Ishikawa (cell line): Measurements from ENCODE around the gene GALNT14.

ENCODE experiments used
- CEBPB ChIP-seq: IDR thresholded peaks from 2 replicates; pipeline ENCODE4 v1.6.1; 2012
- CREB1 ChIP-seq: IDR thresholded peaks from 2 replicates; pipeline ENCODE4 v1.6.1; 2012; ENCODE audit warnings: low read depth
- EGR1 ChIP-seq: IDR thresholded peaks from 2 replicates; pipeline ENCODE4 v1.6.1; 2012
- EP300 ChIP-seq: IDR thresholded peaks from 2 replicates; pipeline ENCODE4 v1.6.1; 2012; ENCODE audit warnings: borderline replicate concordance
- FOXM1 ChIP-seq: IDR thresholded peaks from 2 replicates; pipeline ENCODE4 v1.6.1; 2012; ENCODE audit warnings: low read depth, borderline replicate concordance
- NFIC ChIP-seq: IDR thresholded peaks from 2 replicates; pipeline ENCODE4 v1.6.1; 2012
- RAD21 ChIP-seq: IDR thresholded peaks from 2 replicates; pipeline ENCODE4 v1.6.1; 2012; ENCODE audit warnings: low read depth
- TAF1 ChIP-seq: IDR thresholded peaks from 2 replicates; pipeline ENCODE4 v1.6.1; 2012; ENCODE audit warnings: low read depth, mild to moderate bottlenecking
- TCF12 ChIP-seq: IDR thresholded peaks from 2 replicates; pipeline ENCODE4 v1.6.1; 2012; ENCODE audit warnings: low read depth
- TEAD4 ChIP-seq: IDR thresholded peaks from 2 replicates; pipeline ENCODE4 v1.6.1; 2012
- YY1 ChIP-seq: IDR thresholded peaks from 2 replicates; pipeline ENCODE4 v1.6.1; 2012; ENCODE audit warnings: low read depth
- ZBTB7A ChIP-seq: IDR thresholded peaks from 2 replicates; pipeline ENCODE4 v1.6.1; 2012; ENCODE audit warnings: low read depth
- TF ChIP-seq, protein P1 (sequence below): IDR thresholded peaks from 2 replicates; pipeline ENCODE4 v1.6.1; 2012; ENCODE audit warnings: low read depth, mild to moderate bottlenecking
- TF ChIP-seq, protein P2 (sequence below): IDR thresholded peaks from 2 replicates; pipeline ENCODE4 v1.6.1; 2012
- TF ChIP-seq, protein P3 (sequence below): IDR thresholded peaks from 2 replicates; pipeline ENCODE4 v1.6.1; 2012

GALNT14 gene

DNA sequence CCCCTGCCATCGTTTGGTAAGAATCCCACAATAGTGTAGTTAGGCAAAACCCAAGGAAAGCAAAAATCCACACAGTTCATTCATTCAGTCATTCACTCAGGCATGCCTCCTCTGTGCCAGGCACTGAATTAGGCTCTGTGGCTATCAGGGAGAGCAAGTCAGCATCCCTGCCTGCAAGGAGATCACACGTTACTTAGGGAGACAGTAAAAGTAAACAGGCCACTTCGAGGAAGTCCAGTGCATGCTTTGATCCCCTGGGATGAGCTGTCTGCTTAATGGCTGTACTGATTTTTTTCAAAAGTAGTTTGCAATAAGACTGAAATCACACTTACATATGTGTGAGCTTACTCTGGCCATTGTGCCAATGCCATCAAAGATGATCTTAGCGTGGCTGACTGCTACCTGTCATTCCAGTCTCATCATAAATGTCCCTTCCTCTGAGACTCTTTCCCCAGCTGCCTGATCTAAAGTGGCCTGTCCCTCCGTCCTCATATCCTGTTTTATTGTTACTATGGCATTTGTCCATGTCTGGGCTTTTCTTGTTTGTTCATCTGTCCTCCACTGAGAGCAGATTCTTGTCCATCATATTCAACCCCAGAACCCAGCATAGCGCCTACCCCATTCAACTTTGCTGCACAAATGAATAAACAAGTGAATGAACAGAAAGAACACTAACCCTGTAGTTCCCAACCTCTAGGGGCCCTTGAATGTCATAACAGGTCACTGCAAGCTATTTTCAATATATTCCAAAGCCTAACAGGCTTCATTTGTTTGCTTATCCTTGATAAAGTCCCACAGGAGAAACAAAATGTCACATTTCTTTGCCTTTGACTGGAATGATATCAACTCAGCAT, 84.1 kb downstream of the GALNT14 start:
- TF ChIP-seq CREB1 (no peak), RAD21 (no peak), FOXM1 (no peak), TCF12 (no peak), TAF1 (no peak), ZBTB7A (no peak), CEBPB (no peak), NFIC (no peak), YY1 (no peak)
- TF ChIP-seq, protein P1, sequence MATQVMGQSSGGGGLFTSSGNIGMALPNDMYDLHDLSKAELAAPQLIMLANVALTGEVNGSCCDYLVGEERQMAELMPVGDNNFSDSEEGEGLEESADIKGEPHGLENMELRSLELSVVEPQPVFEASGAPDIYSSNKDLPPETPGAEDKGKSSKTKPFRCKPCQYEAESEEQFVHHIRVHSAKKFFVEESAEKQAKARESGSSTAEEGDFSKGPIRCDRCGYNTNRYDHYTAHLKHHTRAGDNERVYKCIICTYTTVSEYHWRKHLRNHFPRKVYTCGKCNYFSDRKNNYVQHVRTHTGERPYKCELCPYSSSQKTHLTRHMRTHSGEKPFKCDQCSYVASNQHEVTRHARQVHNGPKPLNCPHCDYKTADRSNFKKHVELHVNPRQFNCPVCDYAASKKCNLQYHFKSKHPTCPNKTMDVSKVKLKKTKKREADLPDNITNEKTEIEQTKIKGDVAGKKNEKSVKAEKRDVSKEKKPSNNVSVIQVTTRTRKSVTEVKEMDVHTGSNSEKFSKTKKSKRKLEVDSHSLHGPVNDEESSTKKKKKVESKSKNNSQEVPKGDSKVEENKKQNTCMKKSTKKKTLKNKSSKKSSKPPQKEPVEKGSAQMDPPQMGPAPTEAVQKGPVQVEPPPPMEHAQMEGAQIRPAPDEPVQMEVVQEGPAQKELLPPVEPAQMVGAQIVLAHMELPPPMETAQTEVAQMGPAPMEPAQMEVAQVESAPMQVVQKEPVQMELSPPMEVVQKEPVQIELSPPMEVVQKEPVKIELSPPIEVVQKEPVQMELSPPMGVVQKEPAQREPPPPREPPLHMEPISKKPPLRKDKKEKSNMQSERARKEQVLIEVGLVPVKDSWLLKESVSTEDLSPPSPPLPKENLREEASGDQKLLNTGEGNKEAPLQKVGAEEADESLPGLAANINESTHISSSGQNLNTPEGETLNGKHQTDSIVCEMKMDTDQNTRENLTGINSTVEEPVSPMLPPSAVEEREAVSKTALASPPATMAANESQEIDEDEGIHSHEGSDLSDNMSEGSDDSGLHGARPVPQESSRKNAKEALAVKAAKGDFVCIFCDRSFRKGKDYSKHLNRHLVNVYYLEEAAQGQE, result no peak

DNA sequence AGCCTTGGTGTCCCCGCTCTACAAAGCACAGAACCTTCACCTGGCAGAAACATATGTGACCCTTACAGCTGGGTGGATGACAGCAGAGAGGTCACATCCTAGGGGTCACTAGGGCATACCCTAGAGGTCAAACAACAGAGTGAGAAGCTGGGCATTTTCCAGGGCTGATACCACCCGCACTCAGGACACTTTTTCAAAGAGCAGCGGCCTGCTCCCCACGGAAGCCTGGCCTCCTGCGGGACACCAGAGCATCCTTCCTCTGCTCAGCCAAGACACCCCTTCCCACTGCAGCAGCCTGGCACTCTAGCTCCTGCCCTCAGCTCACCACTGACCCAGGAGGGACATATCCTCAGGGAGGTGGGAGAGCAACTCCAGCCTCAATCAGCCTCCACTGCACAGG, 86.0 kb downstream of the GALNT14 start:
- no peak for TF ChIP-seq FOXM1
- no peak for TF ChIP-seq CREB1

DNA sequence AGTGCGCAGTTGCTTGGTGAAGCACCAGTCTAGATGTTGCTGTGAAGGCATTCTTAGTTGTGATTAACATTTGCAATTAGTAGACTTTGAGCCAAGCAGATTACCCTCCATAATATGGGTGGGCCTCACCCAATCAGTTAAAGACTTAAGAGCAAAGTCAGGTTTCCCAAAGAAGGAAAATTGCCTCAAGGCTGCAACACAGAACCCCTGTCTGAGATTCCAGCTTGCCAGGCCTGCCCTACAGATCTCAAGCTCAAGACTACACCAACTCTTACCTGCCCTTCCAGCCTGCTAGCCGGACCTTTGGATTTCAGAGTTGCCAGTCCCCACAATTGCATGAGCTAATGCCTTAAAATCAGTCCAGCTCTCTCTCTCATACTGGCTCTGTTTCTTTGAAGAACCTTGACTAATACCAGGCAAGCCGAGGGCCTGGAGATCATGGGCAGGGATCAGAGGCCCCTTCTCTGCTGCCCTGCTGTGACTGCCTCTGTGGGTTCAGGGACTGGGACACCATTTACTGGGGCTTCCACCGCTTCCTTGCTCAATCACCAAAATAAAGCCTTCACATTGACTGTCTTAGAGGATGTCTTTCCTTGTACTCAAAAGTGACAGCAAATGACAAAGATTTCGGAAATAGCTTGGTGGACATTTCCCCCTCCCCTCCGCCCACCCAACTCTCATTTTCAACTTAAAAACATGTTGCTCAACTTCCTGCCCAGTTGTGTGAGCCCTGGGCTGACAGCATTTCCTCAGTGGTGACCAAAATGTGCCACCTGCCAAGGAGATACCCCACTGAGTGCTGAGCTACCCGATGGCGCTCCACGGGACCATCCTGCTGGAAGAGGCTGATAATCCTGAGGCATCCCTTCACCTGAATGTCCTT, 86.7 kb downstream of the GALNT14 start:
- no peak for TF ChIP-seq YY1
- TF ChIP-seq, protein P2, sequence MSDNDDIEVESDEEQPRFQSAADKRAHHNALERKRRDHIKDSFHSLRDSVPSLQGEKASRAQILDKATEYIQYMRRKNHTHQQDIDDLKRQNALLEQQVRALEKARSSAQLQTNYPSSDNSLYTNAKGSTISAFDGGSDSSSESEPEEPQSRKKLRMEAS, result no peak
- TF ChIP-seq EGR1, result no peak

DNA sequence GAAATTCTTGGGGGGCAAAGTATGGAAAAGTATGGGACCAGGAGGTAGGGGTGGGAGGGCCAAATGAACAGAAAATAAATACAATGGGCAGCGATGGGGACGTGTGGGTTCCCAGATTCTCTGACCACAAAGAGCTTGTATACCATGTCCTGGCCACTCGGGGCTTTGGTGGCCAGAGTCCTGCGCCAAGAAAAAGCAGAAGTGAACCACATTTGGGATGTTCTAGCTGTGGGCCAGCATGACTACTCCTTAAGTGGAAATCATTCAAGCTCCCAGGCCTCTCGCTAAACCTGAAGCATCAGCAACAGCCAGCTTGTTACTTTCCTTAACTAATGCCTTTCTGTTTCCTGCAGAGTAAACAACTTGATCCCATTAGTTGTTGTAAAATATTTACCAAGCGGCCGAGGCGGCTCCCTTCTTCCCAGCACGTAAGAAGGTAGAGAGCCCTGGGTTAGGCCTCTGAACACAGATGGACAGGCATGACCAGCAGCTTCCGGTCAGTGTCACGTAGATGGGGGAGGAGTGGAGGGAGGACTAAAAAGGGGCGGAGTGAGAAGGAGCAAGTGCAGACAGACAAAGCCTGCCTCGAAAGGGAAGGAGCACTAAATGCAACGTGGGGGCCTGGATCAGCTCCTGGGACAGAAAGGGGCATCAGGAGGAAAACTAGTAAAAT, 88.2 kb downstream of the GALNT14 start:
- TF ChIP-seq TEAD4, result no peak
- TF ChIP-seq, protein P3, sequence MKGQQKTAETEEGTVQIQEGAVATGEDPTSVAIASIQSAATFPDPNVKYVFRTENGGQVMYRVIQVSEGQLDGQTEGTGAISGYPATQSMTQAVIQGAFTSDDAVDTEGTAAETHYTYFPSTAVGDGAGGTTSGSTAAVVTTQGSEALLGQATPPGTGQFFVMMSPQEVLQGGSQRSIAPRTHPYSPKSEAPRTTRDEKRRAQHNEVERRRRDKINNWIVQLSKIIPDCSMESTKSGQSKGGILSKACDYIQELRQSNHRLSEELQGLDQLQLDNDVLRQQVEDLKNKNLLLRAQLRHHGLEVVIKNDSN, result no peak

DNA sequence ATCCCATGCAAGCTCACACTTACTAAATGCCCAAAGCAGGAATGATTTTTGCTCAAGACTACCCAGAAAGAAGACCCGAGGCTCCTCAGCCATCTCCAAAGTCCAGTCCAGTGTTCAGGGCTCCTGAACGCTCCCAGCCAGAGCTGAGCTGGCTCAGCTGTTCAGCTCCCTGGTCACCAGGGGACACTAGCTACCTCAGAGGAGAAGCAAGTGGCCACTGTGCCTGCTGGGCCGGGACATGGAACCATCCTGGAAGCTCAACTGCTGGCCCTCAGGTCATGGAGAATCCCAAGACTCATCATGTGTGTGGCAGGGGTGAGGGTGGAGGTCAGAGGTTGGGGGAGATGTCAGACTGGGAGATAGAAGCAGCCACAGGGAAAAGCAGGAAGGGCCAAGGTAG, 89.0 kb downstream of the GALNT14 start:
- no peak for TF ChIP-seq TCF12
- no peak for TF ChIP-seq CREB1
- TF ChIP-seq CEBPB, result no peak
- TF ChIP-seq, protein P2, result no peak
- TF ChIP-seq RAD21, result no peak
- no peak for TF ChIP-seq NFIC
- TF ChIP-seq YY1, result no peak
- no peak for TF ChIP-seq FOXM1
- TF ChIP-seq EGR1, result no peak
- TF ChIP-seq ZBTB7A, result no peak
- TF ChIP-seq, protein P1, result no peak
- TF ChIP-seq EP300, result no peak

DNA sequence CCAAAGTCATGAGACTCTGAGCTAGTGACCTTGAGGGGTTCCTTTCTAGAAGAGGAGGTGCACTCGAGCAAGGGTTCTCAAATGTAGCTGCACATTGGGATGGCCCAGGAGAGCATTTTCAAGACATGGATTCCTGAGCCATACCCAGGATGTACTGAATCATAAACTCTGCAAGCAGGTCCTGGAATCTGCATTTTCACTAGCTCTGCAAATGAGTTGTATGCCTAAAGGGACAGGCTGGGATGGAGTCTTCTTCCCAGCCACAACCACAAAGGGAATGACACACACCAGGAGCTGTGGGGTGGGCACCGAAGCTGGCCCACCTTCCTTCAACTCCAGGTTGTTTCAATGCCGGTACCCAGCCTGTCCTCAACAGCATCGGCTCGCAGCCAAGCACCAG, 90.6 kb downstream of the GALNT14 start:
- TF ChIP-seq YY1, result no peak
- TF ChIP-seq CEBPB, result no peak
- TF ChIP-seq ZBTB7A, result no peak
- TF ChIP-seq EGR1, result no peak
- no peak for TF ChIP-seq TEAD4
- TF ChIP-seq, protein P3, result no peak
- TF ChIP-seq TCF12, result no peak
- no peak for TF ChIP-seq EP300
- no peak for TF ChIP-seq FOXM1
- TF ChIP-seq CREB1, result no peak
- TF ChIP-seq NFIC, result no peak
- TF ChIP-seq RAD21, result no peak
- TF ChIP-seq, protein P1, result no peak
- no peak for TF ChIP-seq TAF1
- TF ChIP-seq, protein P2, result no peak
